Stimulated activated CD8-positive, alpha-beta memory T cell treated with anti-CD3 and anti-CD28 coated beads, Interleukin-7, amount 100 ng/mL, for 24 hours (primary cell): ENCODE data around the gene ZBTB42.

Experiments
- DNase-seq: peaks from one replicate; pipeline ENCODE4 v3.0.0-alpha.2; 2020; ENCODE audit warnings: low read depth

Gene ZBTB42

GRCh38 chr14:104782808-104783139 is 18.1 kb upstream of the ZBTB42 start:
- DNase-seq, result no peak

DNA sequence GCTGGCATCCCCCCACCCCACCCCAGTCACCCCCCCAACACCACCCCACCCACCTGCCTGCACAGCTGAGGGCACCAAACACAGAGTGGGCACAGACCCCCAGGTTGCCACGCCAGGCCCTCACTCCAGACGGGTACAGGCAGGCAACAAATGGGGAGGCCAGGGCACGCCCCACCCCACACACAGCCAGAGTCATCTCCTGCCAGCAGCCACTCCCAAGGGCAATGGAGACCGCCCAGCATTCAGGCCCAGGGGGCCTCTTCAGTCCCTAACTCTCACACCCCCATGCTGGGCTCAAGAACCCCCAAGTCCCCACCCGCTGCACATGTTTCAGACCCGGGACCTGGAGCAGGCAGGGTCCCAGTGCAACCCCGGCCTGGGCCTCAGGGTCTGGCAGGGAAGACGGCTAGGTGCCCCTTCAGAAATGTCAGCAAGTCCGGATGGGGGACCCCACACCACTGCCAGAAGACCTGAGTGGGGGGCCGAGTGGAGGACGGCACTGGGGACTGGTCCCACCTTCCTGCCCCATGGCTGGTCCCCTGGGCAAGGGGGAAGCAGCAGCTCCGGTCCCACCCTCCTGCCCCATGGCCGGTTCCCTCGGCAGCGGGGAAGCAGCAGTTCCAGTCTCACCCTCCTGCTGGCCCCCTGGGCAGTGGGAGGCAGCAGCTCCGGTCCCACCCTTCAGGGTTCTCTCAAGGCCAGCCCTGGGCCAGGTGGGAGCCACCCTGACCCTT is 17.2 kb upstream of the ZBTB42 start:
- DNase-seq, result no peak

- no peak for DNase-seq
Observed at GRCh38 chr14:104784218-104784568, 16.7 kb upstream of the ZBTB42 start.

DNA sequence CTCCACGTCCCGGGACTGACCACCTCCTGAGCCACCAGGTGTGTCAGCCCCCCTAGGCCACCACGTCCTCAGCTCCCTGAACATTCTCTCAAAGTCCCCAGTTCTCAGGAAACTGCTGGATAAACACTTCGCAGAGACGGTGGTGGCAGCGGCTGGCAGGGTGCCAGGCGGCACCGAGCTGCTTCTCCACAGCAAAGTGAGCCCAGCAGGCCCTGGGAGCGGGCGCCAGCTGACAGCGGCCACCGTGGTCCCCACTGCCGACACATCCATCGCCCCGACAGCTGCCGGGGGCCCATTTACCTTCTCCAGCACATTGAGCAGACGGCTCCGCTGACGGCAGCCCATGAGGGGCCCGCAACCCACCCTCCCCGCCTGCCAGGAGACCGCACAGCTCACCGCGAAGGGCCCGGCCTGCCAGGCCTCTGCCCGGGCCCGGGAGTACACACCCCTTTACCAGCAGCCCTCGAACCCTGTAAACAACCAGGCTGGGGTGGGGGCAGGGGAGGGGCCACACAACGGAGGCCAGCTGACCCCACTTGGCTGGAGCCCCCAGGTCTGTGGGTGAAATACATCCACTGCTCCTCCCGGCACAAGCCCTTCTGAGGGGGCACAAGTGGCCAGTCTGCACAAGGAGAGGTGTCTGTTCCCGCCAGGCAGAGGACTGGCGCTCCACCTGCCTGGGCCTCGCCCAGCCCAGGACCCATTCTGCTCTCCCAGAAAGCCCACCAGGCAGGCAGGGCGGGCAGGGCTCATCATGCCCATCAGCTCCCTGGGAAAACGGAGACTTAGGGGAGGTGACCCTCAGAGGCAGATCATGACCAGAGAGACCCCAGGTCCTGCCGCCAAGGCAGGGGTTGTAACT is 15.8 kb upstream of the ZBTB42 start:
- DNase-seq, result no peak

DNA sequence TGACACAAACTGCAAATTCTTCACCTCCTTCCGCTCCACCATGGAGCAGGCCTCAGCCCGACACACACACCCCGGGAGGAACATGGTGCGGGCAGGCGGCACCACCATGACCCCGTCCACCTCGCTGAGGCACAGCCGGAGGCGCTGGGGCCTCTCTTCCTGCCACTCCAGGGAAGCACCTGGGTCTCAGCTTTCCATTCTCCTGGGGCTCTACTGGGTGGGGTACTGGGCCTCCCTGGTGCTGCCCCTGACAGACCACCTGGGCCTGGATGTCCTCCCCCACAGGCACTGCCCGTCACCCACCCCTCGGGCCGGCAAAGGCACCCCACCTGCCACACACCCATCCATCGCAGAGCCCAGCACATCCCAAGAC is 15.2 kb upstream of the ZBTB42 start:
- DNase-seq, result no peak

DNA sequence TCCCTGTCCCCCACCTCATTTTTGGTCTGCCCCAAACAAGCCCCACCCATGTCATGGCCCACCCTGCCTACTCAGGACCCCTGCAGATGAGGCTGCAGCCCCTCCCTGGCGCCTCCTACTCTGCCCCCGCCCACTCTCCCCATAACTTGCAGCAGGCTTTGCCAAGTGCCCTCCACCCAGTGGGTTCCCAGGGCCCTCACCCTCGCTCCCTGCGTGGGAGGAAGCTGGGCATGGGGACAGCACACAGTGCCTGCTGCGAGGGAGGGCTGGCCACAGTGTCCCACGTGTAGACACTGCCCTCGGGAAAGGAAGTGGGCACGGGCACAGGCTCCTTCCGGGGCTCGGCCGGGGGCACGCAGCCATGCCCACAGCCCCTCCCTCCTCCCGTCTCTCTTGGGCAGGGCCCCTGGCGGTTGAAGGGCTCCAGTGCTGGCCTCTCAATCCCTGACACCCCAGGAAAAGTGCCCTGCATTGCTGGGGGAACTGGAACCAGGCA is 14.8 kb upstream of the ZBTB42 start:
- DNase-seq, result no peak

- no peak for DNase-seq
Observed at GRCh38 chr14:104786726-104787675, 13.9 kb upstream of the ZBTB42 start.

GRCh38 chr14:104787736-104788135 is 13.2 kb upstream of the ZBTB42 start:
- DNase-seq, result no peak

- no peak for DNase-seq
Observed at GRCh38 chr14:104788161-104788818, 12.6 kb upstream of the ZBTB42 start.

GRCh38 chr14:104788873-104789663 is 11.8 kb upstream of the ZBTB42 start:
- DNase-seq, result no peak

GRCh38 chr14:104789752-104790743 is 10.9 kb upstream of the ZBTB42 start:
- no peak for DNase-seq

- DNase-seq, result no peak
Observed at GRCh38 chr14:104791425-104791824, 9.5 kb upstream of the ZBTB42 start.

DNA sequence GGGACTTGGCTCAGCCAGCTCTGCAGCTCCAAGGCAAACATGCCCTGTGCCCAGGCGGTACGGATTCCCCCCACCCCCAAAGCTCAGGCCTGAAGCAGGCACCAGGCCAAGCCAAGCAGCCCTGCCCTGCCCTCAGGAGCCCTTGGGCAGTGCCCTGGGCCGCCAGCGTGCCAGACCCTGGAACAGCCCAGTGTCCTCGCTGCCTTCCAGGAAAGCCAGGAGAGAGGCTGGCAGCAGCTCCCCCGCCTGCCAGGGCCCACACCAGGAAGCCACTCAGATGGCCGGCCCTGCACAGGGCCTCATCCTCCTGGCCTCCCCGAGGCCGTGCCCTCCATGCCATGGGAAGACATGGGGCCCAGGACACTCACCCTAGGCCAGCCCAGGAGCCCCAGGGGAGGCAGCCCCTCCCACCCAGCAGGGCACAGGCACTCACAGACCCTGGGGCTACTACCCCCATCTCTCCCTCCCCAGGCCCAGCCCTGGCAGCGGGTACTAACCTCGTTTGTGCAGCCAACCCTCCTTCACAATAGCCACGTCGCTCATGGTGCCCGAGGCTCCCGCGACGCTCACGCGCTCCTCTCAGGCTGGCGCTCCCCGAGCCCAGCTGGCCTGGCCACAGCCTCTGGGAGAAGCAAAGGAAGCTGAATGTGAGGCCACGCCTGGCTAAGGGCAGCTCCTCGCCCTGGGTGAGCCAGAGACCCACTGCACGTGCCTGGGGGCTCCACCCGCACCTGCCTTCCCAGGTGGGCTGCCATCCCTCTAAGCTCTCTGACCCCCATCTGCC is 8.6 kb upstream of the ZBTB42 start:
- DNase-seq, result no peak

DNA sequence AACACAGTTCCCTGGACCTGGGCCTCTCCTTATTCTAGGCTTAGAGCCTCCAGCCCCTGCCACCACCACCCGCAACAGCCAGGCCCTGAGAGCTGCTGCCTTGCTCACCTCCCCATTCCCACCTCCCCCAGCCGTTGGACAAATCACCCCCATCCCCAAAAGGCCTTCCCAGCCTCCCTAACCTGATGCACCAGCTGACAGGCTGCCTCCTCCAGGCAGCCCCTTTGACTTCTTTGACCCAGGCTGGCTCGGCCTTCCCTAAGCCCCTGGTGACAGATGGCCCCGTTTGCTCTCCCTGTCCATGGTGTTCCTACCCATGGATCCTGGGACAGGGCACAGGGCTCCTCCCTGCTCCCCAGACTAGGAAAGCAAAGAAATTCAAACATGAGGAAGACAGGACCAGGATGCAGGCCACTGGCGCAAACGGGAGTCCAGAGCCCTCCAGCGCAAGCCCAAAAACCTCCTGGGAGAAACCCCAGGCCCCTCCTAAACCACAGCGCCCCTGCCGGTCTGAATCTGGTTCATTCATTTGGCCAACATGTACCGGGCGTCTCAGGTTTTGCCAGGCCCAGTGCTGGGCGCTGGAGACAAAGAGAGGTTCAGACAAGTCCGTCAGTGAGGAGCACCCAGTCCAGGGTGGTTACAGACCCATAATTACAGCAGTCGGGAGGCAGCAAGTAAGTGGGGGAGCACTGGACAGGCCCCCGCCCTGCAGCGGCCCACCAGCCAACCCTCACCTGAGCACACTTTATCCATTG is 7.8 kb upstream of the ZBTB42 start:
- no peak for DNase-seq

GRCh38 chr14:104793703-104793959 is 7.3 kb upstream of the ZBTB42 start:
- no peak for DNase-seq

GRCh38 chr14:104794099-104794498 is 6.8 kb upstream of the ZBTB42 start:
- no peak for DNase-seq

- DNase-seq, result no peak
Observed at GRCh38 chr14:104794631-104794992, 6.3 kb upstream of the ZBTB42 start.

- no peak for DNase-seq
Observed at GRCh38 chr14:104794993-104795780, 5.7 kb upstream of the ZBTB42 start, which contains the start of gene AKT1. Gene AKT1, minus strand, starts transcription at chr14:104795748. Its CDS starts 3,105 bp downstream, at chr14:104792643.
